Measurements from ENCODE around the gene GFRA1.
A peak's percentile ranks its signal among the peaks of the same experiment; 100 is the strongest.
"Not testable (repeated sequence)": the region's sequence is repeated elsewhere in the genome, so short reads cannot be mapped to it uniquely, and the experiment has no call there.

The GFRA1 gene

GRCh38 chr10:116198676-116199035, 74.3 kb downstream of the GFRA1 start:
- DNase-seq (ENCODE audit: low spot score) = no peak

- DNase-seq (ENCODE audit: low spot score) = no peak
These were observed 74.9 kb downstream of the GFRA1 start for GRCh38 chr10:116197946-116198675.

DNA sequence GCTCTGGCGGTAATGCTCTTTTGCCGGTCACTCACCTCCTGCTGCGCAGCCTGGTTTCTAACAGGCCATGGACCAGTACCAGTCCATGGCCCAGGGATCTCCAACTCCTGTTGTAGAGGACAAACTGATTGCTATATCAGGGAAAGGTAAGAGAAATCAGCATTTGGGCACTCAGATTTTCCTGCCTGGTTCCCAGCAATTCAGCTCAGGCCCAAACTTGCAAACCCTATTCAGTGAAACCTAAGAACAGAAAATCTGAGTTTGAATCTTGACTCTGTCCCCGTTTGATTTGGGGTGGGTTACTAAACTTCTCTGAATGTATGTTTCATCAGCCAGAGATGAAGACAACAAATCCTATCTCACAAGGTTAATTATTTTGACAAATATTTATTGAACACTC, 77.4 kb downstream of the GFRA1 start:
- no peak for DNase-seq (ENCODE audit: low spot score)

- DNase-seq (ENCODE audit: low spot score) = no peak
These were observed 78.0 kb downstream of the GFRA1 start for GRCh38 chr10:116195039-116195438.

- no peak for DNase-seq (ENCODE audit: low spot score)
These were observed 78.9 kb downstream of the GFRA1 start for GRCh38 chr10:116194061-116194460.

DNA sequence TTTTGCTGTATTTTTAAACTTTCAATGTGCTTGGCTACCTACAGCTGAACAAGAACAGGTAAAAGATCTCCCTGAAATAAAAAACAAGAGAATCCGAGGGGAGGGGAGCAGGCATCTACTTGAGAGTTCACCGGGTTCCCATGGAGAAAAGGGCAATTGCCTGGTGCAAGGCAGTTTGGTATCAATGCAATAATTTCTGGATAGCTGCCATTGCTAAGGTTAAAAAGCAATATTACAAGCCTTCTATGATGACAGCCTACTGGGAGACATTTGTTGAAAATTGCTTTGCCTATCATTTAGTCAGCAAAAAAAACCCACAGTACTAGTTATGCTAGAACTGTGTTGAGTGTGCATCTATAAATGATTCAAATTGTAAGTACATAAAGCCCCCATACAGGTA, 82.1 kb downstream of the GFRA1 start:
- no peak for DNase-seq (ENCODE audit: low spot score)

DNA sequence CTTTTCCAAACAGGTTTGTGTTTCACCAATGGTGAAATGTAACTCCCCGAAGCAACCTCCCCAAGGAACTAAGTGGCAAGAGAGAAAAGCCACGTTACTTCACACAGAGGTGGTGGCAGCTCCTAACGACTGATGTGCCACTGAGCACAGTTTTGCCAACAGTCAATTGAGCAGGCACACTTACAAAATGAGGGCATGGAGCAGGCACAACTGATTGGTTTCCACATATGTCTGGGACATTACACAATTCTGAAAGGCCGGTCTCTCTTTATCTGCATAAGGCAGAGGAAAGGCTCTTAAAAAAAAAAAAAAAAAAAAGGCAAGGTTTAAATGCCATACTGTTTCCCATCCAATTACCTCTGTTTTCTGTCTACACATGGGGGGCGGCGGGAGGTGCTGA, 86.7 kb downstream of the GFRA1 start:
- no peak for DNase-seq (ENCODE audit: low spot score)

DNA sequence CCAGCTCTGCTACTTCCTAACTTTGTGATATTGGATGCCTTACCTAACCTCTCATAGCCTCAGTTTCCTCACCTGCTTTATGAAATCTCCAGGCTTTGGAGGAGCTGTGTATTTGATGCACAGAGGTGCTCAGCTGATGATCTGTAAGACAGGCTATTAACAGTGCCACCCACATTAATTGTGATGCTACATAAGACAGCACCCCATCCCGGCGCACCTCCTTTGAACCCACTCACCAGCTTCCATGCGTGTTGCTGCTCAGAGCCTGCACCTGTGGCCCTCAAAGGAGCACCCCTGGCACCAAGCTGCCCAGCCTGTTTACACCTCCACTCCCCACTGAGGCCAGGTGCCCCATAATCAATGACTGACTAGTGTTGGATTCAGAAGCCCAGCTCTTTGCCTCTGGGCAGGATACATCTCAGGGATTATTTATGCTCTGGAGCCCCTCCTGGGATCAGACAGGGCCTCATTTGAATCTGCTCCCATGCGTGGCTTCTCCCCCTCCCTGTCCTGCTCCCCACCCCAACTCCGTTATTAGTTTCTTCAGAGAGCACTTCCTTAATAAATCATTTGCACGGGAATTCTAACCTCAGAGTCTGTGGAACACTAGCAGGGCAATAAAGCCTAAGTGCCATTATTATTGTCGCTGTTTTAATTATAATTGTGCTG, 87.7 kb downstream of the GFRA1 start:
- DNase-seq (ENCODE audit: low spot score) = no peak

DNA sequence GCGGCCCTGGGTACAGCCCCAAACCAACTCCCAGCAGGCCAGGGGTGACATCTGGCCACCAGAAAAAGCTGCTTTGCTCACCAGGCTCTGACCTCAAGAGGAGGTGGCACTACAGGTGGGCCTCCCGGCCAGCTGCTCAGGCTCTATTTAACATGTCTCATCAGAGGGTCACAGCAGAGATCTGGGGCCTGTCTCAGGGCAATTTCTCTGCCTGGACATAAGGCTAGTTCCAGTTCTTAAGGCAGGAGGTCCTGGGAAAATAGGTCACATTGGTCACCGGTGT, 88.6 kb downstream of the GFRA1 start:
- no peak for DNase-seq (ENCODE audit: low spot score)

GRCh38 chr10:116183733-116184511, 89.1 kb downstream of the GFRA1 start:
- DNase-seq (ENCODE audit: low spot score) = no peak

DNA sequence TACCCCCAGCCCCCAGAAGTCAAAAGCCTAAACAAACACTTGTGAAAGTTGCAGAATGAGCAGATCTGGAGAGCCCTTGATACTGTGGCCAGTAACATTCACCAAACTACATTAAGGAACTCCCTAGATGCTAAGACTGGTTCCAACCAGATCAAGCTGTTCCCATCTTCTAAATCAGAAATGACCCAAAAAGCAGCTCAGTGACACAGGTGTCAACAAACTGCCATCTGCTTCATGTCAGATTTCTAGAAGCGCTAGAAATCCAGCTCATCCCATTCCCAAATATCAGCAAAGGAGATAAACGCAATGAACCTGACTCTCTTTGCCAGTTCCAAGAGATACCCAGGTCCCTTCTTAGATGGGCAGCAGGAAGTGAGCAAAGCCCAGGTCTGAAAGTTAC, 90.6 kb downstream of the GFRA1 start:
- DNase-seq (ENCODE audit: low spot score) = no peak

- DNase-seq (ENCODE audit: low spot score) = no peak
These were observed 94.9 kb downstream of the GFRA1 start for GRCh38 chr10:116178086-116178605.

- DNase-seq (ENCODE audit: low spot score) = no peak
These were observed 97.8 kb downstream of the GFRA1 start for GRCh38 chr10:116175231-116175630.

DNA sequence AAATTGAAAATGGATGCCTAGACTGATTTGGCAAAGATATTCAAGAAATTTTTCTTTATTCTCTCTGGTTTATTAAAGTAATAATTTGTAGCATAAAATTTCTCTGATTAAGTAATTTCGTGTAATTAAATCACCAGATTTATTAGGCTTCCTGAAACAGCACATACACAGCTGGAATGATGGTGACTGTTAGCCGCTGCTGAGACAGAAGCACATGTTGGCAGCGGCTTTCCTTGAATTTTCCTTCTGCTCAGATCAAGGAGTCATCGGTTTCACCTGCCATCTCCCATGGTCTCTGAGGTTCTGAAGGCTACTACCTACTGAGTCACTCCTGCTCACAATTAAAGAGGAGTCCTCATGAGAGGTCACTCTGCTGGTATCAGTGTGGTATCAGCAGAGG, 101.5 kb downstream of the GFRA1 start:
- no peak for DNase-seq (ENCODE audit: low spot score)

DNA sequence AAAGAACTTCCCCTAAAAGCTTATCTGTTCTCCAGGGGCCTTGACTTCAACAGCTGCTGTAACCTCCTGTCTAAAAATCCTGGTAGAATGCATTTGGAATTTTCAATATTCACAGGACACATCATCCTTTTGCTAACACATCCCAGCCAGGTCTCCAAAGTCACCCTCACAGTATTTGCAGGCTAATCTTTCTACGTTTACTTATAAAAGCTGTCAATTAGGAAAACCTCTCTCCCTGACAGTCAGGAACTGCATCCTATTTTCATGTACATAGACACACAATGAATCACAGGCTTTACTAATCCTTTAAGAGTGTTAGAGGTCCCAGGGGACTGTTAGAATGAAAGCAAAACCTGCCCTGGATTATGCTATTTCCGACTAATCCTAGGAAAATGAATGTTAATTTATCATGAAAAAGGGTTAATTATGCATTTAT, 102.2 kb downstream of the GFRA1 start:
- peak; percentile 56 for DNase-seq (ENCODE audit: low spot score)

GRCh38 chr10:116169782-116170445, 103.1 kb downstream of the GFRA1 start:
- no peak for DNase-seq (ENCODE audit: low spot score)

GRCh38 chr10:116168745-116169144, 104.3 kb downstream of the GFRA1 start:
- no peak for DNase-seq (ENCODE audit: low spot score)

- no peak for DNase-seq (ENCODE audit: low spot score)
These were observed 104.7 kb downstream of the GFRA1 start for GRCh38 chr10:116168329-116168728.

DNA sequence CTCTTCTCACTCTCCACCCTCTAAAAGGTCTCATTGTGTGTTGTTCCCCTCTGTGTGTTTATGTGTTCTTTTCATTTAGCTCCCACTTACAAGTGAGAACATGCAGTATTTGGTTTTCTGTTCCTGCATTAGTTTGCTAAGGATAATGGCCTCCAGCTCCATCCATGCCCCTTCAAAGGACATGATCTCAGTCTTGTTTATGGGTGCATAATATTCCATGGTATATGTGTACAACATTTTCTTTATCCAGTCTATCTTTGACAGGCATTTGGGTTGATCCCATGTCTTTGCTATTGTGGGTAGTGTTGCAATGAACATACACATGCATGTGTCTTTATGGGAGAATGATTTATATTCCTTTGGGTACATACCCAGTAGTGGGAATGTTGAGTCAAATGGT, 107.1 kb downstream of the GFRA1 start:
- DNase-seq (ENCODE audit: low spot score) = not testable (repeated sequence)

DNA sequence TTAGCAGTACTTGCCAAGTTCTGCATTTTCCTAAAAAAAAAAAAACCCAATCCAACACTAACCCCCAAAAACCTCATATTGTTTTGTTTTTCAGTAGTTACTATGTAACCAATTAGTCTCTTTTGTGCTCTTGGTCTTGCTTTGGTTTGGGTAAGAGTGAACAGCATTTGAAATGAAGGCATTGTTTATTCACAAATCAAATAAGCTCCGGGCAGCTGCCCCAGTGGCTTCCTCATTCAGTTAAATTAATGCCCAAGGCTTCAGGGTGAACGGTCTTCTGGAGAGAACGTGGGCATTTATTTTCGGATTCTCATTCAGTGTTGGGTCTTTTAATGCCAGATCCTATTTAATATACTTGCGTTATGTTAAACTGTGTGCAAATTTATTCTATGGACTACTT, 108.7 kb downstream of the GFRA1 start:
- no peak for DNase-seq (ENCODE audit: low spot score)

DNA sequence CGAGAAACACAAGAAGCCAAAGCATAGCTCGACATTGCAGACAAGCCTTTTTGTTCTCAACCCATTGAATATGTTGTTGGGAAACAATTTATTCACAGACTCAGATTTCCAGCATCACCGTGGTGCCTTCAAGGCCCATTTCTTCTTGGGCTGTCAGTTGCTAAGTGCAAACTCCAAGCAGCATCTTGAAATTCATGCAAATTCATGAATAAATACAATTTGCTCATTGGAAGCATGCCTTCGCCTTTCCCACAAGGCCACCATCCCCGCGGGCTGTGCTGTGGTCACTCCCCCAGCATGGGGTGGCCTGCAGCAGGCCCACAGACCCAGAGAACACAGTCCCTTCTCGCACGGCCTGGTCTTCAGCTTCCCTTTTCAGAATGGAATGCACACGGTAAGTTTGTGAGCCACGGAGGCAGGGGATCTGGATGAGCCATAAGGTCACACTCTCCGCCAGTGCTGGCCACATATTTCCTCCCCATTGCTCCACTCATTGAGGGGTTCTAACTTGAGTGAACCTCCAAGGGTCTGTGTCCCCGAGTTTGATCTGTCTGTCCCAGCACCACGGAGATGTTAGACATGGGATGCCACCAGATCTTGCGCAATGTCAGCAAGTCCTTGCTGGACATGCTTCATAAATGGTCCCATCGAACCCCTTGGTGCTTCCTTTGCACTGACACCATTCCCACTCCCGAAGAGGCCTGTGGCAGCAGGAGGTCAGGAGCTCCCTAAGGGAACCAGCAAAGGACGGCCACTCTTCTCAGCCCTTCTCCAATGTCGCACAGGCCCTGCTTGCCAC, 109.5 kb downstream of the GFRA1 start:
- no peak for DNase-seq (ENCODE audit: low spot score)

- DNase-seq (ENCODE audit: low spot score) = no peak
These were observed 110.2 kb downstream of the GFRA1 start for GRCh38 chr10:116162851-116163250.

All from hepatic stellate cell (primary cell).